Left kidney (tissue), 2 donors: ENCODE results near the gene CDH5. TPM values are rescaled to one million over a fixed set of nuclear protein-coding genes. Genes with fewer than 3 reads are reported as not detected.

Experiments used
- DNase-seq: peaks from one replicate; pipeline ENCODE4 v3.0.0-alpha.2; 2013
- polyA plus RNA-seq: library from polyadenylated mRNA; unstranded; fragments of 120-200 nt; gene quantifications from one replicate; pipeline ENCODE4 v1.2.1, GENCODE V29; 2013; ENCODE audit not compliant: insufficient read length

Gene CDH5
- polyA plus RNA-seq, 1 donor, result 53.1 TPM

GRCh38 chr16:66346221-66346620 is 20.3 kb upstream of the CDH5 start:
- no peak for DNase-seq

DNA sequence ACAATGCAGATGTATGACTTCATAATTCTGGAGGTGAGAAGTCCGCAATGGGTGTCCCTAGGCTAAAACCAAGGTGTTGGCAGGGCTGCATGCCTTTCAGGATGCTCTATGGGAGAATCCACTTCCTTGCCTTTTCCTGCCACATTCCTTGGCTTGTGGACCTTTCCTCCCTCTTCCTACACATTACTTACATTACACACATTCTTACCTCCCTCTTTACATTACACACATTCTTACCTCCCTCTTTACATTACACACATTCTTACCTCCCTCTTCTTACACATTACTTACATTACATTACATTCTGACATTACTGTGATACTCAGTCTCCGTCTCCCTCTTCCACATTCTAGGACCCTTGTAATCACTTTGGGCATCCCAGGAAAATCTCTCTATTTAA is 14.2 kb upstream of the CDH5 start:
- DNase-seq, result no peak

GRCh38 chr16:66353055-66353454 is 13.4 kb upstream of the CDH5 start:
- DNase-seq, result no peak

DNA sequence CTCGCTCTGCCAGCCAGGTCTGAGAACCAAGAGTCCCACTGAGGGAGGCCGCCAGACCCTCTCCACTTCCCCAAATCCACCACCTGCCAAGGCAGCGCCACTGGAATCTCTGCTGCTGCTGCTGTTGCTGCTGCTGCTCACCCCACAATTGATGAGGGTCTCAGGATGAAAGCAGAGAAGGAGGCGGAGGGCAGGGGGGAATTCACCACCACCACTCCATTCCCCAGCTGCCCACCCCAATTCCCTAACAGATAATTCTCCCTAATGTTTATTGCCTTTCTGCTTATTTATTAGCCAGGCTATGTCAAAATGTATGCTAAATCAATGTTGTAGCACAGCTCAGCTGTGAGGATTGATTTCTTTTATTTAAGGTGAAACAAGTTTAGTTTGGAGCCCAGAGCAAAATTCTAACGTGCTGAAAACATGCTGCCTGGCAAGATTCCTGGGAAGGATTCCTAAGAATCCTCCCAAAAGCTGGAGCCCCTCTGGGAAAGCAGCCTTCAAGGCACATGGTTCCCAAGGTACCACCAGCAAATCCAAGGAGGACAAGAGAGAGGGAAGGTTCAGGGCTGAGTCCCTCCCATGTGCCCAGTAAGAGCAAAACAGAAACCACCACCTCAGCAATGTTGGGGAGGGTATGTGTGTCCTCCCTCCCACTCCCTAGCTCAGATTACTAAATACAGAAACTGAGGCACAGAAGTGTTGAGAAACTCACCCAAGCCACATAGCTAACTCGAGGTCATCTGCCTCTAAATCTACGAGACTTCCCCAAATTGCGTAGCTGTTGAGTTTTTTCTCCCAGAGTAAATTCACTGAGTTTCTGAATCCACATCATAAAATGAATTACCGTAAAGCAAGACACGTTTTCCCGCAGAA is 12.2 kb upstream of the CDH5 start:
- no peak for DNase-seq

- DNase-seq, result no peak
These were observed 11.0 kb upstream of the CDH5 start for GRCh38 chr16:66355526-66355925.

- DNase-seq, result peak; percentile 88
These were observed 9.0 kb upstream of the CDH5 start for GRCh38 chr16:66357523-66357928.

GRCh38 chr16:66358231-66358630 is 8.3 kb upstream of the CDH5 start:
- DNase-seq, result no peak

GRCh38 chr16:66359012-66359411 is 7.5 kb upstream of the CDH5 start:
- no peak for DNase-seq

GRCh38 chr16:66359811-66360608 is 6.5 kb upstream of the CDH5 start:
- no peak for DNase-seq

- DNase-seq, result no peak
These were observed 5.7 kb upstream of the CDH5 start for GRCh38 chr16:66360624-66361324.

DNA sequence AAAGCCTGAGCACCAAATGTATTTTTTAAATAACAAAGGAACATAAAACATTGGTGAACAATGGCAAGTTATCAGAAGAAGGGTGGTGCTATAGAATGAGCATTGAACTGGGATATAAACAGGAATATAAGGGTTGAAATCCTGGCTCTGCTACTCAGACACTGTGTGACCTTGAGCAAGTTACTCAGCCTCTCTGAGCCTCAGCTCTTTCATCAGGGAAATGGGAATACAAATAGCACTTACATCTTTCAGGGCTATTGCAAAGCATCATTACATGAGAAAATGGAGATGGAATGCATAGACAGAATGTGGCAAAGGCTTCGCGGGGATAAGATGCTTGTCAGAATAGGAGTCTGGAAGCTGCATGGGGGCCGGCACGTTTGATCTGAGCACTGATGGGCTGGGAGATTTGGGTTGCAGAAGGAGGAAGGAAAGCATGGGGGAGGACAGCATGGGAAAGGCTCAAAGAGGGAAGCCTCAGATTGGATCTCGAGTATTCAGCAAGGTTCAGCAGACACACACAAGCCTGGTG is 4.8 kb upstream of the CDH5 start:
- DNase-seq, result no peak

DNA sequence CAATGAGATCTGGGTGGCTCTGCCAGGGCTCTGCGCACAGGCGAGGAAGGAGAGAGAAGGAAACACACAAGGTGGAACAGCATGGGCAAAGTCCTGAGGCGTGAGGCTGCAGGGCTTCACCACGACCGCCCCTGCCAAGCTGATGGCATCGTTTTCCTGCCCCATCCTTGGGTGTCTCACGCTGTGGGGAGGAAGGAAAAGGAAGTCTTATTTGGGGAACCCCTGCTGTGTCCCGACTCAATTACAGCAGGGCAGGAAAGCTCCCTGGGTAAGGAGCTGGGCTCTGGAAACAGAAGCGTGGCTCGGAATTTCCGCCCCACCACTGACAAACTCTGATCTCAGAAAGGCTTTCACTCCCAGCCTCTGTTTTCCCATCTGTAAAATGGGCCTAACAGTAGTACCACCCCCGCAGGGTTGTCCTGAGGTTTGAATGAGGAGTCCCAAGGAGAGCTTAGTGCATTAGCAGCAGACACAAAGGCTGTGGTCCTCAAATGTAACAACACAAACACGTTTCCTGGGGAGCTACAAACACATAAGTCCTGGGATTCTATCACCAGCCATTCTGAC is 3.2 kb upstream of the CDH5 start:
- no peak for DNase-seq

DNA sequence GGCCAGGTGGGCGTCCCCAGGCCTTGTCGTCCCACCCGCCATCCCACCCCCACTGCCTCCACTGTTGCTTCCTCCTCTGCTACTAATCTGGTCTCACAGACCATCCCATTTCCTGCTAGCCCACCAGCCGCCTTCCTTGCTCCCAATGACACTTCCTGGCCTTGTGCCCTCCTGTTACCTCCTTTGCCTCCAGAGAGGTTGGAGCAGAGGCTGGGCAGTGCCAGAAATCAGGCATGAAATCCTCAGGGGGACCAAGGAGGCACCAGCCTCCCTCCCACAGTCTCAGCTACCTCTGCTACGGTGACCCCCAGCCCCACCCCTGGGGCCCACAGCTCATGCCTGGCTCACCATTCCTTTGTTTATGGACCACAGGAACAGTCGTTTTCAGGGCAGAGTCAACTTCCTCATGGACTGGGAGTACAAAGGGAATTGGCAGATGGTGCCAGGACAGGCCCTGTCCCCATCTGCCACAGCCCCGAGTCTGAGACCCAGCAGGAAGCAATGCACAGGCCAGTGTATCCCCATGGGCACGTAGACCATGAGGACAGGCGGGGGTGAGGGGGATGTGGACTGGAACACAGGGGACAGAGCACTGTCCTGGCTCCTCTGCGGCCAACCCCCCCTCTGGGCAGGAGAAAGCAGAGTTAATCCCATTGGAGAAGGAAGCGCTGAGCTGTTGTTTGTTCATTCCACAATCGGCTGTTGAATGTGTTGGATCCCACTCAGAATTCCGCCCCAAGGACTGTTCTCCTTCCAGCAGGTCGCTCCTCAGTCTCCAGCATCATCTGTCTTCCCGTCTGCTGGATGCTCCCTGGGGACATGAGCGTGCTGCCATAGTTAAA is 2.2 kb upstream of the CDH5 start:
- peak; percentile 33 for DNase-seq

DNA sequence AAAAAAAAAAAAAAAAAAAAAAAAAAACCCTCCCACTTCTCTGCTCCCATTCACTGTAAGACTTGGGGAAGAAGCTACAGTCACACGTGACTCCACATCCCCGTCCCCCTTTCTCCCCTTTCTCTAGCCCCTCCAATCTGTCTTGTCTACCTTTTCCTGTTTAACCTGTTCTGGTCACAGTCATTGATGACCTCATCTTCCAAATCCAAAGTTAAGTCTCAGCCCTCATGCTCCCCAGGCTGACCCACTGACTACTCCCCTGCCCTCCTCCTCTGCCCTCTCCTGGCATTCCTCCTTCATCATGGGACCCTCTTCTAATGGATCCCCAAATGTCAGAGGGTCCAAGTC is 1.6 kb upstream of the CDH5 start:
- no peak for DNase-seq

DNA sequence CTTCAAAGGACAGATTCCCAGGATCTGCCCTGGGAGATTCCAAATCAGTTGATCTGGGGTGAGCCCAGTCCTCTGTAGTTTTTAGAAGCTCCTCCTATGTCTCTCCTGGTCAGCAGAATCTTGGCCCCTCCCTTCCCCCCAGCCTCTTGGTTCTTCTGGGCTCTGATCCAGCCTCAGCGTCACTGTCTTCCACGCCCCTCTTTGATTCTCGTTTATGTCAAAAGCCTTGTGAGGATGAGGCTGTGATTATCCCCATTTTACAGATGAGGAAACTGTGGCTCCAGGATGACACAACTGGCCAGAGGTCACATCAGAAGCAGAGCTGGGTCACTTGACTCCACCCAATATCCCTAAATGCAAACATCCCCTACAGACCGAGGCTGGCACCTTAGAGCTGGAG is 840 bp upstream of the CDH5 start:
- DNase-seq, result no peak

GRCh38 chr16:66367968-66368891 is 1.7 kb downstream of the CDH5 start:
- no peak for DNase-seq

DNA sequence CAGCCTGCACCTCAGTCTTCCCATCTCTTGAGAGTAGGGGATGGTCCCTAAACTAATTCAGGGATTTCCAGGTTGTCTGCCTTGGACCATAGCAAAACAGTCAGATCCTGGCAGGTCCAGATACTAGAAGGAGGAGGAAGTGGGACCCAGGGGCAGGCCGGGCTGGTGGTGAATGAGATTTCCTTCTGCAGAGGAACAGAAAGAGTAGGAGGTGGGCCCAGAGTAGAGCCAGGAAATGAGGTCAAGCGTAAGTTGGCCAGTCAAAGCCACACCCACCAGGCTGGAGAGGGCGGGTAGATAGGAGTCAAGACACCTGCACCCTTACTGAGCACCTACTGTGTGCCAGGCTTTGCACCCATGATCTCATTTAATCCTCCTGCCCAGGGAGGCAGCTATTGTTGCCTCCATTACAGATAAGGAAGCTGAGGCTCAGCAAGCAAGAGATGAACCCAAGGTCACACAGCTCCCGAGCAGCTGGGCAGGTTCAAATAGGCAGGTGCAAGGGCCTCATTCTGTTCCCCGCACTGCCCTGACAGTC is 2.6 kb downstream of the CDH5 start:
- DNase-seq, result no peak

GRCh38 chr16:66370786-66371684 is 4.5 kb downstream of the CDH5 start:
- DNase-seq, result no peak
